Osteocyte (in vitro differentiated cells): ENCODE data around the gene PLD3. TPM values are rescaled to one million over a fixed set of nuclear protein-coding genes. Genes with fewer than 3 reads are reported as not detected.

ENCODE experiments used
- DNase-seq: peaks from one replicate; pipeline ENCODE4 v3.0.0; 2021; ENCODE audit warnings: mixed read lengths; ENCODE audit not compliant: unreplicated experiment; ENCODE audit errors: extremely low spot score
- H3K27ac Mint-ChIP-seq: one replicate; pipeline ENCODE4 v1.8.0; 2021; ENCODE audit warnings: mild to moderate bottlenecking, mixed read lengths; ENCODE audit not compliant: unreplicated experiment
- H3K27me3 Mint-ChIP-seq: one replicate; pipeline ENCODE4 v1.8.0; 2021; ENCODE audit warnings: mixed read lengths; ENCODE audit not compliant: unreplicated experiment
- H3K36me3 Mint-ChIP-seq: one replicate; pipeline ENCODE4 v1.8.0; 2021; ENCODE audit warnings: mixed read lengths; ENCODE audit not compliant: unreplicated experiment
- H3K4me1 Mint-ChIP-seq: one replicate; pipeline ENCODE4 v1.8.0; 2021; ENCODE audit warnings: mixed read lengths; ENCODE audit not compliant: unreplicated experiment
- H3K4me3 Mint-ChIP-seq: one replicate; pipeline ENCODE4 v1.8.0; 2021; ENCODE audit warnings: mild to moderate bottlenecking, moderate library complexity, mixed read lengths; ENCODE audit not compliant: unreplicated experiment
- H3K9me3 Mint-ChIP-seq: one replicate; pipeline ENCODE4 v1.8.0; 2021; ENCODE audit warnings: mixed read lengths; ENCODE audit not compliant: unreplicated experiment
- total RNA-seq: library from RNA; stranded (reverse); gene quantifications from 2 replicates; pipeline ENCODE4 v1.2.1, GENCODE V29; 2021
- TF ChIP-seq, protein P1 (sequence below): fragments of 200-600 bp; sonication (generic); IDR thresholded peaks from 2 replicates; pipeline ENCODE4 v1.5.0; 2021; ENCODE audit warnings: antibody characterized with exemption, mild to moderate bottlenecking, moderate library complexity

The PLD3 gene
- total RNA-seq, 1 donor from 2014 or later, result 499 TPM

DNA sequence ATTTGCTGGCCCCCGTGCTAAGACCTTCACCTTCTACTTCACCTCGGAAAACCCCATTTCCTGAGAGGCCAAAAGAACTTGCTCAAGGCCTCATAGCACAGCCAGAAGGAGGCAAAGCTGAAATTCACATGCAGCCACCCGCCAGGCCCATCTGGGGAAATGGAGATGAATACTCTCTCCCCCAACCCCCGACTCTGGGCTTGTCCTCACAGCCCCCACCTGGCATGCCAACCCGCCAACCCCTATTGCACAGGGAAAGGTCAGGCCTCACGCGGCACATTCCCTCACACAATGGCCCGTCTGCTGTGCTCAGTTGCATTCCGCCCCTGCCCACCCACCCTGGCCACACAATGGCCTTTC lies 61.5 kb downstream of the PLD3 start:
- H3K27ac Mint-ChIP-seq, result no peak overlapping the region
- no peak overlapping the region for H3K4me3 Mint-ChIP-seq
- TF ChIP-seq, protein P1, sequence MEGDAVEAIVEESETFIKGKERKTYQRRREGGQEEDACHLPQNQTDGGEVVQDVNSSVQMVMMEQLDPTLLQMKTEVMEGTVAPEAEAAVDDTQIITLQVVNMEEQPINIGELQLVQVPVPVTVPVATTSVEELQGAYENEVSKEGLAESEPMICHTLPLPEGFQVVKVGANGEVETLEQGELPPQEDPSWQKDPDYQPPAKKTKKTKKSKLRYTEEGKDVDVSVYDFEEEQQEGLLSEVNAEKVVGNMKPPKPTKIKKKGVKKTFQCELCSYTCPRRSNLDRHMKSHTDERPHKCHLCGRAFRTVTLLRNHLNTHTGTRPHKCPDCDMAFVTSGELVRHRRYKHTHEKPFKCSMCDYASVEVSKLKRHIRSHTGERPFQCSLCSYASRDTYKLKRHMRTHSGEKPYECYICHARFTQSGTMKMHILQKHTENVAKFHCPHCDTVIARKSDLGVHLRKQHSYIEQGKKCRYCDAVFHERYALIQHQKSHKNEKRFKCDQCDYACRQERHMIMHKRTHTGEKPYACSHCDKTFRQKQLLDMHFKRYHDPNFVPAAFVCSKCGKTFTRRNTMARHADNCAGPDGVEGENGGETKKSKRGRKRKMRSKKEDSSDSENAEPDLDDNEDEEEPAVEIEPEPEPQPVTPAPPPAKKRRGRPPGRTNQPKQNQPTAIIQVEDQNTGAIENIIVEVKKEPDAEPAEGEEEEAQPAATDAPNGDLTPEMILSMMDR, result no peak
- DNase-seq, result no peak
- H3K4me1 Mint-ChIP-seq, result peaks cover 24% of the 10 kb centered on the region
- no peaks in the 10 kb centered on the region for H3K36me3 Mint-ChIP-seq
- no peaks in the 10 kb centered on the region for H3K9me3 Mint-ChIP-seq
- H3K27me3 Mint-ChIP-seq, result no peaks in the 10 kb centered on the region

DNA sequence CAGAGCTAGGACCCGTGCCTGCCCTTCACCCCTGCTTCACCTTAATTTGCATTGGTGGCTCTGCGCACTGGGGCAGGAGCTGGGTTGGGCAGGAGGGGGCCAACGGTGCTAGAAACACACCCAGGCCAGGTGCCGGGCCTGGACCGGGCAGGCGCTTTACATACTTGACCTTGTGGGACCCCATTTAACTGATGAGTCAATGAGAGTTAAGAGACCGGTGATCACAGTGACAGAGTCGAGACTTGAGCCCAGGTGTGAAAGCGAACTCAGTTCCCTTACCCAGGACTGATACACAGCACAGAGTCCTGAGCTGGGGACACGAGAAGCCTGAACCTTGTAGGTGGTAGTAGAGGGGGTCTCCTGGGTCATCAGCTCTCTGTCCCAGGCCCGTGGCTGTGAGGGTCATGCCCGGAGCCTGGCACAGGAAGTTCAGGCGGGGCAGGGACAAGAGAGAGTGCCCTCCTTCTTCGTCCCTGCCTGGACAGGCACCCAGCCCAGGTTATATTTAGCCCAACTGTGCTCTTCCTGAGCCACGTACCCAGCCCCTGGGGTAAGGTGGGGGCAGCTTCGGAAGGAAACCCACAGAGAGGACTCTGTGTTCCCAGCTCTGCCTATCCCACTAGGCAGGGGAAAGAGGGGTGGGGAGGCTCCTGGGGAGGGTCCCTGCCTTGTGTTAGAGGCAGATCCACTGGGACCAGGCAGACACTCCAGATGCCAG lies 62.8 kb downstream of the PLD3 start:
- H3K4me1 Mint-ChIP-seq, result peaks cover 28% of the 10 kb centered on the region
- H3K36me3 Mint-ChIP-seq, result no peaks in the 10 kb centered on the region
- peak overlapping the region; percentile 10 for H3K27ac Mint-ChIP-seq
- TF ChIP-seq, protein P1, result no peak
- H3K9me3 Mint-ChIP-seq, result no peaks in the 10 kb centered on the region
- DNase-seq, result no peak
- H3K4me3 Mint-ChIP-seq, result no peak overlapping the region
- no peaks in the 10 kb centered on the region for H3K27me3 Mint-ChIP-seq

DNA sequence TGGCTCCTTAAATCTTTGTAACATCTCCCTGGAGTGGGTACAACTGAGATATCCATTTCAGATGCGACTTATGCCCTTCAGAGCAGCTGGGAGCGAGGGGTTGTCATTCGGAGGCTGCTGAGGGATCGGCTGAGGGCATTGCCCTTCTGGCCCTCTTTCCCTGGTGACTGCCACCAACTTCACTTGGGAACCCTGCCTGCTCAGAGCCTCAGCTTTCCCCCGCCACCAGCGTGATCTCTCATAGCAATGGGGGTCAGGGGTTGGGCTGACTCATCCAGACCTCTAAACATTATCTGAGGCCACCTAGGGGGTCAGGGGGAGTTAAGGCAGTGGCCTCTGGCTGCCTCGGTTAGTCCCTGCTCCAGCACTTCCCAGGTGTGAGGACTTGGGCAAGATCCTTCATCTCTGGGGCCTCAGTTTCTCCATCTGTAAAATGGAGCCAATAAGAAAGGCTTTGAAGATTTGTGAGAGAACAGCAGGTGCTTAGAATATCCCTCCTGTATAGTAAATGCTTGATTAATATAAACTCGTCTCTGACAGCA lies 63.5 kb downstream of the PLD3 start:
- Mint-ChIP-seq H3K4me1 (peaks cover 30% of the 10 kb centered on the region), H3K27ac (peak overlapping the region; percentile 23), H3K27me3 (no peaks in the 10 kb centered on the region), H3K9me3 (no peaks in the 10 kb centered on the region), H3K36me3 (no peaks in the 10 kb centered on the region), H3K4me3 (no peak overlapping the region)
- no peak for DNase-seq
- TF ChIP-seq, protein P1, result no peak

DNA sequence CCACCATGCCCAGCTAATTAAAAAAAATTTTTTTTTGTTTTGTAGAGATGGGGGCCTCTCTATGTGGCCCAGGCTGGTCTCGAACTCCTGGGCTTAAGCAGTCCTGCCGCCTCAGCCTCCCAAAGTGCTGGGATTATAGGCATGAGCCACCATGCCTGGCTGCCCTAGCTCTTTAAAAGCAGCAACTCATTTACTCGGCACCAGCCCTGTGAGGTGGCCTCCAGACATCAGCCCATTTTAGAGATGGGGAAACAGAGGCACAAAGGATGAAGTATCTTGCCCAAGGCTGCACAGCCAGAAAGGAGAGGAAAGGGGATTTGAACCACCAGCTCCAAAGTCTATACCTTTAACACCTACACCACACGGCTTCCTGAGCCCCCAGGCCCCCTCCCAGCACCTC lies 64.4 kb downstream of the PLD3 start:
- H3K27ac Mint-ChIP-seq, result no peak overlapping the region
- H3K4me3 Mint-ChIP-seq, result no peak overlapping the region
- H3K9me3 Mint-ChIP-seq, result no peaks in the 10 kb centered on the region
- no peak for DNase-seq
- H3K27me3 Mint-ChIP-seq, result no peaks in the 10 kb centered on the region
- peaks cover 35% of the 10 kb centered on the region for H3K4me1 Mint-ChIP-seq
- no peaks in the 10 kb centered on the region for H3K36me3 Mint-ChIP-seq
- TF ChIP-seq, protein P1, result no peak

DNA sequence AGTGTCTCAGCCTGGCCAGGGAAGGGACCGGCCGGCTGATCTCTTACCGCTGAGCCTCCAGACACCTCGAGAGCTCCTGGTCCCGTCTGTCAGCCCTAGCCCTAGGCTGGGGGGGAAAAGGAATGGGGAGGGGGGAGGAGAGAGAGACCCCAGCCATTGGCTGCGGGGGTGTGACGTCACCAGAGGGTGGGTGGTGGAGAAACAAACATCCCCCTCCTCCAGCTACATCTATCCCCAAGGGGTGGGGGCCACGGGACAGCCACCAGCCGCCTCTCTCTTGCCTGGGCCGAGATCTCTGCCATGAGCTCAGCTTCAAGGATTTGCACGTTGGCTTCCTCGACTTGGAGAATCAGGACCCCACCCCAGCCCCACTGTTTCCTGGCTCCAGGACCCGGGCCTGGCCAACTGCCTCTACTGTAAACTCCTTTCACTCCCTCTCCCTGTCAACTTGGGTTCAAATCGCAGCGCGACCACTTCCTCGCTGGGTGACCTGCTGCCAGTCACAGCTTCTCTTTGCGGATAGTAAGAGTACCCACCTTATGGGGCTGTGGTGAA lies 64.9 kb downstream of the PLD3 start, which contains the start of gene PRX:
PRX (minus strand) TSS at position 88 of the 555 bp plus-strand sequence. CDS start 5,446 bp downstream, outside the sequence.
- H3K4me3 Mint-ChIP-seq, result no peak within 1 kb of the TSS
- DNase-seq, result no peak
- H3K27me3 Mint-ChIP-seq, result no peaks in the 10 kb centered on the region
- no peaks in the 10 kb centered on the region for H3K9me3 Mint-ChIP-seq
- no peak within 1 kb of the TSS for H3K27ac Mint-ChIP-seq
- H3K4me1 Mint-ChIP-seq, result peaks cover 35% of the 10 kb centered on the region
- no peaks in the 10 kb centered on the region for H3K36me3 Mint-ChIP-seq
- TF ChIP-seq, protein P1, result no peak
